Measurements from ENCODE around the gene LRTM2.

Gene LRTM2

DNA sequence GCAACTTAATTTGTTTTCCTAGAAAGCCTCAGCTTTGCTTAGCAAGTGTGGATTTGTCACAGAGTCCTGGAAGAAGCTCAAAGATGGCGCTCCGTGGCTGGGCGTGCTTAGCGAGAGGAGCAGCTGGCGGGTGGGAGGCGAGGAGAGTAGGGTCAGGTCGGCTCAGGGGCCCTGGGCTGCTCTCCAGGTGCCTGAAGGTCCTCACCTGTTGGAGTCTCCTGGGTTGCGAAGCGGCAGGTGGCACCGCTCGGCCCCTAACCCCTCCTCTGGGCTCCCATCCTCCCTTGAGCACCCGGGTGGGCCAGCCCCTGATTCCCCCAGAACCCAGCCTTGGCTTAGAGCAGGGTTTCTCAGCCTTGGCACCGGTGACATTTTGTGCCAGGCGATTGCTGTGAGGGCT is 25.1 kb downstream of the LRTM2 start:
- no peaks in the 10 kb centered on the region for H3K36me3 ChIP-seq (ENCODE audit: control insufficient read depth, insufficient read depth, low read length)
- H3K27me3 ChIP-seq (ENCODE audit: control insufficient read depth, insufficient read depth, low read length), result no peaks in the 10 kb centered on the region
- H3K4me1 ChIP-seq (ENCODE audit: control insufficient read depth, insufficient read depth, low read length), result peaks cover 9% of the 10 kb centered on the region
- DNase-seq (ENCODE audit: low read depth, low spot score), result no peak
- WGBS (ENCODE audit: insufficient coverage, insufficient read length), result no CpG with 5 or more reads among the region's 14 CpGs
- no peak overlapping the region for H3K27ac ChIP-seq (ENCODE audit: low read length)
- no peak overlapping the region for H3K4me3 ChIP-seq (ENCODE audit: low read length)
- no peaks in the 10 kb centered on the region for H3K9me3 ChIP-seq (ENCODE audit: control insufficient read depth, insufficient read depth, low read length)

DNA sequence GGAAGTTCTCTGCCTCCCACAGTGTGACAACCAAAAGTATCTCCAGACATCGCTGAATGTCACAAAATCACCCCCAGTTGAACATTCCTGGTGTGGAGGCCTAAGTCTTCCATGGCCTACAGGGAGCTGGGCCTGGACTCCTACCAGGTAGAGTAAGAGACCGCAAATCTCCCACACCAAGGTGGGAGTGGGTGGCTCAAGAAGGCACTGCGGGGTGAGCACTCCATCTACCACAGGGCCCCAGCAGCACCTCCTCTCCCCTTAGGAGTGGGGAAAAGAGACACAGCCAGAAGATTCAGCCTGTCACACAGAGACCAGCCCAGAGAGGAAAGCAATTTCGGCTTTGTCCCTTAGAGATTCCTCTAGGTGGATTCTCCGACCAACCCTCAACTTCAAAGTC is 25.5 kb downstream of the LRTM2 start:
- Histone ChIP-seq H3K27ac (ENCODE audit: low read length) (no peak overlapping the region), H3K9me3 (ENCODE audit: control insufficient read depth, insufficient read depth, low read length) (no peaks in the 10 kb centered on the region), H3K4me3 (ENCODE audit: low read length) (no peak overlapping the region), H3K36me3 (ENCODE audit: control insufficient read depth, insufficient read depth, low read length) (no peaks in the 10 kb centered on the region), H3K4me1 (ENCODE audit: control insufficient read depth, insufficient read depth, low read length) (peaks cover 9% of the 10 kb centered on the region), H3K27me3 (ENCODE audit: control insufficient read depth, insufficient read depth, low read length) (no peaks in the 10 kb centered on the region)
- DNase-seq (ENCODE audit: low read depth, low spot score), result no peak
- WGBS (ENCODE audit: insufficient coverage, insufficient read length), result no CpG with 5 or more reads among the region's 5 CpGs

DNA sequence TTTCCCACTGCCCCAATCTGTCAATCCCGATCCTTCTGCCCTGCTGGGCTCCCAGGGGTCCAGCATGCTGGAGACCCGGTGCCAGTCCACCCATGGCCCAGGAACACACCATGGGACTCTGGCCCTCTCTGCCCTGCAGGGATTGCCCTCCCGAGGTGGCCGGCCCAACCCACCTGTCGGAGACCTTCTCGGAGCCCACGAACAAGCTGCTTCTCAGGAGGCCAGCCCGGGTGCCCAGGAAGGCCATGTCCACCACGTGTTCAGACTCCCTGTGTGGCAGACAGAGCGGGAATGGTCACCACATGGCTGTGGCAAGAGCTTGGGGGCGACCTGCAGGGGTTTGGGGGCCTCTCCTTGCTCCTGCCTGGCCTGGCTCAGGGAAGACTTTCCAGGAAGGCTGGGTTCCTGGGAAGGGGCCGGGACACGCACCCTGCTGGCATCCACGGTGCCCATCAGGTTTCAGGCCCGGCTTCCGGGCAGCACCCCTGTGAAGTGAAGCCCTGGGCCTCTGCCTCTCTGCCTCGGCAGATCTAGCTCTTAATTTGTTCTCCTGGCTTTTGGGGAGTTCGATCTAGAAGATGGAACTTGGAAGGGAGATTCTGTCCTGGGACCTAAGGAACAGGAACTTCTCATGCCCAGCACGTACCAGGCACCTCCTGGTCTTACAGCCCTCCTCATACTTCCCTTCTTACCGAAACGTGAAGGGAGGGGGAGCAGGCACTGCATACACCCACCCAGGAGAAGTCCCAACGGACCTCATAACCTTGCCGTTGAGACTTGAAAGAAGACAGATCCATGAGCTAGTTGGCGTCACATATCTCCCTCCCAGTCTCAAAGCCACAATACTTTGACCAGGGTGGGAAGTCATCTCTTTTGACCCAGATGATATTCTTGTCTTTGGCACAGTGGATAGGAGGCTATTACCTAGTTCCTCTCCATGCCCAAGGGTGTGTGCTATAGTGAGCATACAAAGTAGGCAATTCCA is 26.3 kb downstream of the LRTM2 start:
- H3K27ac ChIP-seq (ENCODE audit: low read length), result no peak overlapping the region
- no peaks in the 10 kb centered on the region for H3K27me3 ChIP-seq (ENCODE audit: control insufficient read depth, insufficient read depth, low read length)
- WGBS (ENCODE audit: insufficient coverage, insufficient read length), result no CpG with 5 or more reads among the region's 24 CpGs
- peaks cover 9% of the 10 kb centered on the region for H3K4me1 ChIP-seq (ENCODE audit: control insufficient read depth, insufficient read depth, low read length)
- no peaks in the 10 kb centered on the region for H3K9me3 ChIP-seq (ENCODE audit: control insufficient read depth, insufficient read depth, low read length)
- no peaks in the 10 kb centered on the region for H3K36me3 ChIP-seq (ENCODE audit: control insufficient read depth, insufficient read depth, low read length)
- no peak for DNase-seq (ENCODE audit: low read depth, low spot score)
- no peak overlapping the region for H3K4me3 ChIP-seq (ENCODE audit: low read length)

DNA sequence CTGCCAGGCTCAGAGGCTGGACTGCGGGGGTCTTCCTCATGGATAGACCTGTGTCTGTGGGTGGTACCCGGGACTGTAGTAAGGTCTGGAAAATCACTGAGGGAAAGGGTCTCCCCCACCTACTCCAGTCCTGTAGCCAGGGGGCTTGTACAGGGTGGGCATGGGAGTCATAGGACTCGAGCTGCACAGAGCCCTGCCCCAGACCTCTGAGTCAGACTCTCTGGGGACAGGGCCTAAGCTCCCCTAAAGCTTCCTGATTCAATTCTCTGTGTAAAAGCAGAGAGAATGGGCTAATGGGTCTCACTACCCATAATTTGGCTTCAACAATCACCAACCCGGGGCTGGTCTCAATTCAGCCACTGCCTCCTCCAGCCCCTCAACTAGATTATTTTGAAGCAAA is 27.0 kb downstream of the LRTM2 start:
- Histone ChIP-seq H3K36me3 (ENCODE audit: control insufficient read depth, insufficient read depth, low read length) (no peaks in the 10 kb centered on the region), H3K4me3 (ENCODE audit: low read length) (no peak overlapping the region), H3K9me3 (ENCODE audit: control insufficient read depth, insufficient read depth, low read length) (no peaks in the 10 kb centered on the region), H3K27me3 (ENCODE audit: control insufficient read depth, insufficient read depth, low read length) (no peaks in the 10 kb centered on the region), H3K27ac (ENCODE audit: low read length) (no peak overlapping the region), H3K4me1 (ENCODE audit: control insufficient read depth, insufficient read depth, low read length) (peaks cover 9% of the 10 kb centered on the region)
- no peak for DNase-seq (ENCODE audit: low read depth, low spot score)
- WGBS (ENCODE audit: insufficient coverage, insufficient read length), result no CpG with 5 or more reads among the region's 4 CpGs

DNA sequence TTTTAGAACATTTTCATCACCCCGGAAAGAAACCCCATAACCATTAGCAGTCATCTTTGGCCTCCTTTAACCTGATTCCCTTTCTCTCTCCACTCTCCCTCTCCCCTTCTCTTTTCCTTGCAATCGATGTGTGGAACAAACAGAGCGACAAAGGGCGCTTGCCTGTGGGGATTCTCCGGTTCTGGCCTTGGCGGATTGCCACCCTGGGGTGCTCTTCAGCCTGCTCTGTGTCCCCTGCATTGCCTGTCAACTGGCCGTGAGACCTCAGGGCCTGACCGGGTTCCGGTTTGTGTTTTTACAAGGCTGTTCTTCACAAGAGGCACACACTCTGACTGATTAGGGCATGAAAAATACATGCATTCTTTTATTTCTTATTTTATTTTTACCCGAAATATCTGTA is 27.8 kb downstream of the LRTM2 start:
- Histone ChIP-seq H3K4me1 (ENCODE audit: control insufficient read depth, insufficient read depth, low read length) (peaks cover 8% of the 10 kb centered on the region), H3K27ac (ENCODE audit: low read length) (no peak overlapping the region), H3K4me3 (ENCODE audit: low read length) (no peak overlapping the region), H3K36me3 (ENCODE audit: control insufficient read depth, insufficient read depth, low read length) (no peaks in the 10 kb centered on the region), H3K27me3 (ENCODE audit: control insufficient read depth, insufficient read depth, low read length) (no peaks in the 10 kb centered on the region), H3K9me3 (ENCODE audit: control insufficient read depth, insufficient read depth, low read length) (no peaks in the 10 kb centered on the region)
- no CpG with 5 or more reads among the region's 10 CpGs for WGBS (ENCODE audit: insufficient coverage, insufficient read length)
- DNase-seq (ENCODE audit: low read depth, low spot score), result no peak

DNA sequence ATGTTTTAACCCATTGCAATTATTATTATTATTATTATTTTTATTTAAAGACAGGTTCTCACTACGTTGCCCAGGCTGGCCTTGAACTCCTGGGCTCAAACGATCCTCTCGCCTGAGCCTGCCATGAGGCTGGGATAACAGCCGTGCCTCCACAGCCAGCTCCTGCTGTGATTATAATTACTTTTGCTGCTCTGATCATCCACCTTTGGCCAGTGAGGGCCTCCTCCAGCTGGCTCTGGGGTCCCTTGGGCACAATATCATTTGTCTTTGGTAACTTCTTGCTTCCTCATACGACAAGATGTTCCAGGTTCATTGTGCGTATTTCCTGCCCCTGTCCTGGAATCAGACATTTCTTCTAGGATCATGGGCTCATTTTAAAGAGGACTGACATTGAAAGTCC is 28.4 kb downstream of the LRTM2 start:
- WGBS (ENCODE audit: insufficient coverage, insufficient read length), result no CpG with 5 or more reads among the region's 6 CpGs
- no peak for DNase-seq (ENCODE audit: low read depth, low spot score)
- Histone ChIP-seq H3K4me1 (ENCODE audit: control insufficient read depth, insufficient read depth, low read length) (peaks cover 8% of the 10 kb centered on the region), H3K27me3 (ENCODE audit: control insufficient read depth, insufficient read depth, low read length) (no peaks in the 10 kb centered on the region), H3K4me3 (ENCODE audit: low read length) (no peak overlapping the region), H3K27ac (ENCODE audit: low read length) (no peak overlapping the region), H3K9me3 (ENCODE audit: control insufficient read depth, insufficient read depth, low read length) (no peaks in the 10 kb centered on the region; the same call in 1 of the 2 replicates), H3K36me3 (ENCODE audit: control insufficient read depth, insufficient read depth, low read length) (no peaks in the 10 kb centered on the region)

DNA sequence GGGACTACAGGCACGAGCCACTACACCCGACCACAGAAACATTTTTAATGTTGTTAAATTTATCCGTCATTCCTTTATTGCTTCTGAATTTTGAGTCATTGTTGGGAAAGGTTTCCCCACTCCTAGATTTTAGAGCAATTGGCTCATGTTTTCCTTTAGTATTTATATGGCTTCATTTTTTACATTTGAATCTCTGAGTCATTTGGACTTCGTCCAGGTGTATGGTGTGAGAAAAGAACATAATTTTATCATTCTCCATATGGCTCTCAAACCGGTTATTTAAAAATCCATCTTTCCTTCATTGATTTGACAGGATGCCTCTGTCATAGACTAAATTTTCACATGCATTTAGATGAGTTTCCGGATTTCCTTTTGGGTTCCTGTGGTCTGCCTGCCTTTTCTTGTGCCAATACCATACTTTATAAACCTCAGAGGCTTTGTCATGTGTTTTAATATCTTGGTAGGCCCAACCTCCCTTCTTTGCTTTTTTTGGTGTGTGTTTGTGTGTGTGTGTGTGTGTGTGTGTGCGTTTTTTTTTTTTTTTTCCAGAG is 30.9 kb downstream of the LRTM2 start:
- DNase-seq (ENCODE audit: low read depth, low spot score), result no peak
- Histone ChIP-seq H3K27me3 (ENCODE audit: control insufficient read depth, insufficient read depth, low read length) (no peaks in the 10 kb centered on the region), H3K27ac (ENCODE audit: low read length) (no peak overlapping the region), H3K4me3 (ENCODE audit: low read length) (no peak overlapping the region), H3K36me3 (ENCODE audit: control insufficient read depth, insufficient read depth, low read length) (no peaks in the 10 kb centered on the region), H3K4me1 (ENCODE audit: control insufficient read depth, insufficient read depth, low read length) (no peaks in the 10 kb centered on the region), H3K9me3 (ENCODE audit: control insufficient read depth, insufficient read depth, low read length) (peaks cover 7% of the 10 kb centered on the region)
- no CpG with 5 or more reads among the region's 7 CpGs for WGBS (ENCODE audit: insufficient coverage, insufficient read length)

DNA sequence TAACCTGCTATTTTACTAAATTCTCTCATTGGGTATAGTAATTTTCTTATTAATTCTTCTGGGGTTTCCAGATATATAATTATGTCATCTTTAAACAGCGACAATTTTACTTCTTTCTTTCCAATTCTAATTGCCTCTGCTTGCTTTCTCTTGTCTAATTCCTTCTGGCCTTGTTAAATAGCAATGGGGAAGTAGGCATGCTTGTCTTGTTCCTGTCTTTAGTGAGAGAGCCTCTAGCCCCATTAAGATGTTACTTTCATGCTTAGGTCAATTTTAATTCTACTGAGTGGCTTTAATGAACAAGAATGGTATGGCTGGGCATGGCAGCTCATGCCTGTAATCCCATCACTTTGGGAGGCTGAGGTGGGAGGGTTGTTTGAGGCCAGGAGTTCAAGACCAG is 31.7 kb downstream of the LRTM2 start:
- no peak overlapping the region for H3K4me3 ChIP-seq (ENCODE audit: low read length)
- H3K4me1 ChIP-seq (ENCODE audit: control insufficient read depth, insufficient read depth, low read length), result no peaks in the 10 kb centered on the region
- no peaks in the 10 kb centered on the region for H3K36me3 ChIP-seq (ENCODE audit: control insufficient read depth, insufficient read depth, low read length)
- no peak for DNase-seq (ENCODE audit: low read depth, low spot score)
- WGBS (ENCODE audit: insufficient coverage, insufficient read length), result no CpG with 5 or more reads among the region's 1 CpG
- H3K27ac ChIP-seq (ENCODE audit: low read length), result no peak overlapping the region
- no peaks in the 10 kb centered on the region for H3K27me3 ChIP-seq (ENCODE audit: control insufficient read depth, insufficient read depth, low read length)
- H3K9me3 ChIP-seq (ENCODE audit: control insufficient read depth, insufficient read depth, low read length), result peaks cover 9% of the 10 kb centered on the region

DNA sequence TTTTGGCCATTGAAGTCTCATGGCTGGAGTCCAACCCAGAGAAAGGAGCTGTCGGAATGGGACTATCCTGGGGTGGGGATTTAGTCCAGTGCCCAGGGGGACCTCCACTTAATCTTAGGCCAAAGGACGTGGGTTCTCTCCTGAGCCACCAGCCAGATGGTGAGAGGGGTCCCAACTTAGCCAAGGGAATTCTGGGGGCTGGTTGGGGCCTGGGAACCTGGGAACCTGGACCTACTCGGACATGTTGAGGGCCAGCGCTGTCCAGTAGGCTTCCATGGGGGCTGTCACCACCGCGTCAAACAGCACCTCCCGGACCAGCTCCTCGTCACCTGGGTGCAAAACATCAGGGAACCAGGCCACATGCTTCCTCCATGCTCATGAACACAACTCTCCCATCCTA is 33.4 kb downstream of the LRTM2 start:
- H3K4me1 ChIP-seq (ENCODE audit: control insufficient read depth, insufficient read depth, low read length), result no peaks in the 10 kb centered on the region
- no peaks in the 10 kb centered on the region for H3K36me3 ChIP-seq (ENCODE audit: control insufficient read depth, insufficient read depth, low read length)
- WGBS (ENCODE audit: insufficient coverage, insufficient read length), result no CpG with 5 or more reads among the region's 8 CpGs
- H3K27me3 ChIP-seq (ENCODE audit: control insufficient read depth, insufficient read depth, low read length), result no peaks in the 10 kb centered on the region
- peaks cover 11% of the 10 kb centered on the region for H3K9me3 ChIP-seq (ENCODE audit: control insufficient read depth, insufficient read depth, low read length)
- no peak overlapping the region for H3K27ac ChIP-seq (ENCODE audit: low read length)
- no peak for DNase-seq (ENCODE audit: low read depth, low spot score)
- no peak overlapping the region for H3K4me3 ChIP-seq (ENCODE audit: low read length)

DNA sequence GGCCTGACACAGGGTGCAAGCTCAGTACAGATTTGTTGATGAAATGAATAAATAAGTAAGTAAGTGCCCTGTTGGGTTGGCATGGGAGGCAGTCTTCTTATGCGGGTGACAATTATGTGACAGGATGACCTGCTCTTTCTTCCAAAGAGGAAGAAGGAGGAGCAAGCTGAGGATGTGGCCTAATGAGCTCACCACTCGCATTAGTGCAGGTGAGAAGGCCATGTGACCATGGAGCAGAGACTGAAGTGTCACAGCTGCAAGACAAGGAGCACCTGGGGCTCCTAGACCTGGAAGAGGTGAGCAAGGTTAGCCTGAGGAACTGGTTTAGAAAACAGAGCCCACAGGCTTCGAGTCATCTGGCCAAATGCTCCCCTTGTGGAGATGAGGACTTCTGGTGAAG is 34.9 kb downstream of the LRTM2 start:
- Histone ChIP-seq H3K4me1 (ENCODE audit: control insufficient read depth, insufficient read depth, low read length) (no peaks in the 10 kb centered on the region), H3K27me3 (ENCODE audit: control insufficient read depth, insufficient read depth, low read length) (no peaks in the 10 kb centered on the region), H3K4me3 (ENCODE audit: low read length) (no peak overlapping the region), H3K9me3 (ENCODE audit: control insufficient read depth, insufficient read depth, low read length) (peaks cover 11% of the 10 kb centered on the region), H3K27ac (ENCODE audit: low read length) (no peak overlapping the region), H3K36me3 (ENCODE audit: control insufficient read depth, insufficient read depth, low read length) (no peaks in the 10 kb centered on the region)
- DNase-seq (ENCODE audit: low read depth, low spot score), result no peak
- WGBS (ENCODE audit: insufficient coverage, insufficient read length), result no CpG with 5 or more reads among the region's 3 CpGs

Data from iPS DF 6.9 (cell line).